ENCODE results near the gene ZNF750.

The ZNF750 gene

DNA sequence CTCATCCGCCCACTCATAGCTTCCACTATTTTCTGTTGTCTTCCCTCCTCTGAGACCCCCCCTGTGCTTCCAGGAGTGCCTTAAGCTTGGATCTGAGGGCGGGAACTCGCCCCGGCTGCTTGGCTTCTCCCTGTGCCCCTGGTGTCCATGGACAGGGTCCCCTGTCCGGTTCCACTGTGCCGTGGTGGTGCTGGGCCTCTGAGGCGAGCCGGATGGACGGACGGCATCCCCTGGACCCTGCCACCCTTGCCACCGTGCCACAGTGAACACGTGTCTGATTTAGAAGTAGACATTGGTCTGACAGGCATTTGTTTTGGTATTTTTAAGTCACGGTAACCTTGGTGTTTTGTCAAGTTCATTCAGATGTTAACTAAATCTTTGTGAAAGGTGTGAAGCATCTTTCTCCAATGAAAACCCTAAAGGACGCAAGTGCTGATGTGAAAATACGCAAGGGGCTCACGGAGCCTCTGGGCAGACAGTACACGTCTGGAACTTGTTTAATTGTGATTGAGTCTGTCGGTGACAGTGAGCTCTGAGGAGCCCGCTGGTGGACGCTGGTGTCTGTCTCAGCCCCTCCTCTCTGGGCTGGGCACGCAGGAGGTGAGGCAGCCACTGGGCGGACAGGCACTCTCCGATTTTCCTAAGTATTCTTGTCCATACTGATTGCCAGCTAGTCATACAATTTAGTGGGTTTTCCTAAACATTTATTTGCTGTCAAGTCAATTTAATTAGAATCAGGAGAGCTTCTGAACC, 26.3 kb downstream of the ZNF750 start:
- Histone ChIP-seq H3K27ac (ENCODE audit: low read depth, low read length, poor library complexity, severe bottlenecking) (no peak overlapping the region), H3K4me3 (ENCODE audit: low read depth, low read length, poor library complexity, severe bottlenecking) (no peak overlapping the region), H2AFZ (ENCODE audit: low read length) (no peak overlapping the region), H3K27me3 (ENCODE audit: insufficient read depth, low read length) (no peaks in the 10 kb centered on the region), H3K4me2 (ENCODE audit: low read length) (no peak overlapping the region), H3F3A (ENCODE audit: insufficient read depth, low read length) (no peaks in the 10 kb centered on the region), H3K9me2 (ENCODE audit: low read depth, low read length) (no peaks in the 10 kb centered on the region), H4K20me1 (ENCODE audit: insufficient read depth, low read length) (no peaks in the 10 kb centered on the region), H3K9me3 (ENCODE audit: low read length) (no peaks in the 10 kb centered on the region), H3K36me3 (ENCODE audit: insufficient read depth, low read length) (peaks cover 45% of the 10 kb centered on the region), H3K4me1 (ENCODE audit: insufficient read depth, low read length, severe bottlenecking) (peaks cover 26% of the 10 kb centered on the region), H3K79me2 (ENCODE audit: insufficient read depth, low read length) (no peaks in the 10 kb centered on the region), H3K9ac (ENCODE audit: low read length) (no peak overlapping the region)
- TF ChIP-seq, protein P1, sequence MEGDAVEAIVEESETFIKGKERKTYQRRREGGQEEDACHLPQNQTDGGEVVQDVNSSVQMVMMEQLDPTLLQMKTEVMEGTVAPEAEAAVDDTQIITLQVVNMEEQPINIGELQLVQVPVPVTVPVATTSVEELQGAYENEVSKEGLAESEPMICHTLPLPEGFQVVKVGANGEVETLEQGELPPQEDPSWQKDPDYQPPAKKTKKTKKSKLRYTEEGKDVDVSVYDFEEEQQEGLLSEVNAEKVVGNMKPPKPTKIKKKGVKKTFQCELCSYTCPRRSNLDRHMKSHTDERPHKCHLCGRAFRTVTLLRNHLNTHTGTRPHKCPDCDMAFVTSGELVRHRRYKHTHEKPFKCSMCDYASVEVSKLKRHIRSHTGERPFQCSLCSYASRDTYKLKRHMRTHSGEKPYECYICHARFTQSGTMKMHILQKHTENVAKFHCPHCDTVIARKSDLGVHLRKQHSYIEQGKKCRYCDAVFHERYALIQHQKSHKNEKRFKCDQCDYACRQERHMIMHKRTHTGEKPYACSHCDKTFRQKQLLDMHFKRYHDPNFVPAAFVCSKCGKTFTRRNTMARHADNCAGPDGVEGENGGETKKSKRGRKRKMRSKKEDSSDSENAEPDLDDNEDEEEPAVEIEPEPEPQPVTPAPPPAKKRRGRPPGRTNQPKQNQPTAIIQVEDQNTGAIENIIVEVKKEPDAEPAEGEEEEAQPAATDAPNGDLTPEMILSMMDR (IDR thresholded peaks at IDR 0.05; ENCODE audit: low read length), result no peak
- no peak for TF ChIP-seq EZH2 (IDR thresholded peaks at IDR 0.05; ENCODE audit: borderline replicate concordance, low read length)

DNA sequence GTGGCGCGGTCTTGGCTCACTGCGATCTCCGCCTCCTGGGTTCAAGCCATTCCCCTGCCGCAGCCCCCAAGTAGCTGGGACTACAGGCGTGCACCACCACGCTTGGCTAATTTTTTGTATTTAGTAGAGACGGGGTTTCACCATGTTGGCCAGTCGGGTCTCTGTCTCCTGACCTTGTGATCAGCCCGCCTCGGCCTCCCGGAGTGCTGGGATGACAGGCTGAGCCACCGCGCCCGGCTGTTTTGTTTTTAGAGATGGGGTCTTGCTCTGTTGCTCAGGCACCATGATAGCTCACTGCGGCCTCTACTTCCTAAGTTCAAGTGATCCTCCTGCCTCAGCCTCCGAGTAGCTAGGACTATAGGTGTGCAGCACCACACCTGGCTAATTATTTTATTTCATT, 27.2 kb downstream of the ZNF750 start:
- H3K4me1 ChIP-seq (ENCODE audit: insufficient read depth, low read length, severe bottlenecking), result peaks cover 17% of the 10 kb centered on the region
- H3K9me3 ChIP-seq (ENCODE audit: low read length), result no peaks in the 10 kb centered on the region
- H3K4me2 ChIP-seq (ENCODE audit: low read length), result no peak overlapping the region
- H4K20me1 ChIP-seq (ENCODE audit: insufficient read depth, low read length), result no peaks in the 10 kb centered on the region
- H3K27ac ChIP-seq (ENCODE audit: low read depth, low read length, poor library complexity, severe bottlenecking), result no peak overlapping the region
- no peaks in the 10 kb centered on the region for H3K9me2 ChIP-seq (ENCODE audit: low read depth, low read length)
- H3K4me3 ChIP-seq (ENCODE audit: low read depth, low read length, poor library complexity, severe bottlenecking), result no peak overlapping the region
- TF ChIP-seq, protein P1 (IDR thresholded peaks at IDR 0.05; ENCODE audit: low read length), result no peak
- no peak for TF ChIP-seq EZH2 (IDR thresholded peaks at IDR 0.05; ENCODE audit: borderline replicate concordance, low read length)
- H3K36me3 ChIP-seq (ENCODE audit: insufficient read depth, low read length), result peaks cover 41% of the 10 kb centered on the region
- H3F3A ChIP-seq (ENCODE audit: insufficient read depth, low read length), result no peaks in the 10 kb centered on the region
- no peak overlapping the region for H3K9ac ChIP-seq (ENCODE audit: low read length)
- H3K27me3 ChIP-seq (ENCODE audit: insufficient read depth, low read length), result no peaks in the 10 kb centered on the region
- H3K79me2 ChIP-seq (ENCODE audit: insufficient read depth, low read length), result no peaks in the 10 kb centered on the region
- no peak overlapping the region for H2AFZ ChIP-seq (ENCODE audit: low read length)

DNA sequence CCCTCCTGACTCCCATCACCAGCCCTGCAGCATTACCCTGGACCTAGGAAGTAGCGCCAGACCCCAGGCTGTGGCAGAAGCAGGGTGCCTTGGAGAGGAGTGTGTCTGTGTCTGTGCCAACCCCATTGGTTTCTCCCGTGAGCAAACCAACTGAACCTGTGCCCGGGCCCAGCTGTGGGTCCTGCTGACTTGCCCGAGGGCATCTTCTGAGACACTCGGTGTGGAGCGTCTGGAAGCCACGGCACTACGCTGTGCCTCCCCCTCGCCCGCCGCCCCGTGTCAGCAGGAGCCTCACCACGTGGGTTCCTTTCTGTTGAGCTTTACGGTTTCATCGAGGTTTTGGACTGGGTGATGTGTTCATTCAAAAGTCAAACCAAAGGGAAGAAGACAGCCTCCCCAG, 27.8 kb downstream of the ZNF750 start:
- no peak overlapping the region for H2AFZ ChIP-seq (ENCODE audit: low read length)
- no peak overlapping the region for H3K27ac ChIP-seq (ENCODE audit: low read depth, low read length, poor library complexity, severe bottlenecking)
- no peaks in the 10 kb centered on the region for H3K9me3 ChIP-seq (ENCODE audit: low read length)
- H4K20me1 ChIP-seq (ENCODE audit: insufficient read depth, low read length), result no peaks in the 10 kb centered on the region
- H3K9me2 ChIP-seq (ENCODE audit: low read depth, low read length), result no peaks in the 10 kb centered on the region
- H3K4me1 ChIP-seq (ENCODE audit: insufficient read depth, low read length, severe bottlenecking), result peaks cover 12% of the 10 kb centered on the region
- no peaks in the 10 kb centered on the region for H3F3A ChIP-seq (ENCODE audit: insufficient read depth, low read length)
- no peaks in the 10 kb centered on the region for H3K27me3 ChIP-seq (ENCODE audit: insufficient read depth, low read length)
- TF ChIP-seq, protein P1 (IDR thresholded peaks at IDR 0.05; ENCODE audit: low read length), result no peak
- no peak for TF ChIP-seq EZH2 (IDR thresholded peaks at IDR 0.05; ENCODE audit: borderline replicate concordance, low read length)
- H3K9ac ChIP-seq (ENCODE audit: low read length), result no peak overlapping the region
- no peaks in the 10 kb centered on the region for H3K79me2 ChIP-seq (ENCODE audit: insufficient read depth, low read length)
- peaks cover 42% of the 10 kb centered on the region for H3K36me3 ChIP-seq (ENCODE audit: insufficient read depth, low read length)
- no peak overlapping the region for H3K4me2 ChIP-seq (ENCODE audit: low read length)
- H3K4me3 ChIP-seq (ENCODE audit: low read depth, low read length, poor library complexity, severe bottlenecking), result no peak overlapping the region

Data from OCI-LY1 (cell line).